ENCODE measurements around the gene NANOS2. TPM values are rescaled to one million over a fixed set of nuclear protein-coding genes. Genes with fewer than 3 reads are reported as not detected.
A peak's percentile ranks its signal among the peaks of the same experiment; 100 is the strongest.

The NANOS2 gene
- not detected for total RNA-seq

DNA sequence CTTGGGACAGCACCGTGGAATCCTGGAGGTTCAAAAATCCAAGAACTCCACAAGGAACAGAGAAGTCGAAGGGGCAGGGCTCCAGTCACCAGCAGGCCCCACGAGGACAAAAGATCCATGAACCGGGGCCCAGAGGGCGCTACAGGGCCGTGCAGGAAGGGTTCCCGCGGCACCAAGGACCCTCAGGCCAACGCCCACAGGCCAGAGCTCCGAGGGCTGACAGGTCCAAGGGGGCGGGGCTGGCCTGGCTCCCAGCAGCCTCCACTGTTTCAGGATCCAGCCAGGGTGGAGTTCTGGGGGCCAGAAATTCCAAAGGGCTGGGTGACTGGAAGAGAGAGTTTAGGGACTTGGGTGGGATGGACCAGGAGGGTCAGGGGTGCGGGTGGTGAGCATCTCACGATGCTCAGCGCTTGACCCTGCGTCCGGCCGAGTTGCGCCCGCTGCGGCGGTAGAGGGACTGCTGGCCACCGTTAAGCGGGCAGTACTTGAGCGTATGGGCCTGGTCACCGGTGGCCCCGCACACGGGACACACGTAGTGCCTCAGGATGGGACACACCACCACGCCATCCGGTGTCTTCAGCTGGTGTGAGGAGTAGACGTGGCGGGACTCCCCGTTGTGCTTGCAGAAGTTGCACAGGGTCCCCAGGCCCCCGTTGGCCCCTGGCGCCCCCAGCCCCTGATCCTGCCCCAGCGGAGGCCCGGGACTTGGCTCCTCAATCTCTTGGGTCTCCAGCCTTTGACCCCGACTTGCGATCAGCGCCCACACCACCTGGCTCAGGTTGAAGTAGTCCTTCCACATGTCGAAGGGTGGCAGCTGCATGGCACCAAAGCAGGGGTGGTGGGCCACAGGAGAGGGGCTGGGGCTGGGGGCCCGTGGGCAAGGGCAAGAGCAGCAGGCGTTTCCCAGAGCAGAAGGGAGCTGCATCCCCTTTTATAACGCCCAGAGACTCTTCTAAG lies at the start of gene NANOS2:
Gene NANOS2 (minus strand): TSS at position 905 of the 957 bp plus-strand sequence. CDS start 85 bp downstream, at position 820.
- TF ChIP-seq, protein P1, sequence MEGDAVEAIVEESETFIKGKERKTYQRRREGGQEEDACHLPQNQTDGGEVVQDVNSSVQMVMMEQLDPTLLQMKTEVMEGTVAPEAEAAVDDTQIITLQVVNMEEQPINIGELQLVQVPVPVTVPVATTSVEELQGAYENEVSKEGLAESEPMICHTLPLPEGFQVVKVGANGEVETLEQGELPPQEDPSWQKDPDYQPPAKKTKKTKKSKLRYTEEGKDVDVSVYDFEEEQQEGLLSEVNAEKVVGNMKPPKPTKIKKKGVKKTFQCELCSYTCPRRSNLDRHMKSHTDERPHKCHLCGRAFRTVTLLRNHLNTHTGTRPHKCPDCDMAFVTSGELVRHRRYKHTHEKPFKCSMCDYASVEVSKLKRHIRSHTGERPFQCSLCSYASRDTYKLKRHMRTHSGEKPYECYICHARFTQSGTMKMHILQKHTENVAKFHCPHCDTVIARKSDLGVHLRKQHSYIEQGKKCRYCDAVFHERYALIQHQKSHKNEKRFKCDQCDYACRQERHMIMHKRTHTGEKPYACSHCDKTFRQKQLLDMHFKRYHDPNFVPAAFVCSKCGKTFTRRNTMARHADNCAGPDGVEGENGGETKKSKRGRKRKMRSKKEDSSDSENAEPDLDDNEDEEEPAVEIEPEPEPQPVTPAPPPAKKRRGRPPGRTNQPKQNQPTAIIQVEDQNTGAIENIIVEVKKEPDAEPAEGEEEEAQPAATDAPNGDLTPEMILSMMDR (IDR thresholded peaks at IDR 0.05): peak in 1 of 2 donors; percentile 18
- H3K27me3 ChIP-seq: no peaks in the 10 kb centered on the region
- no peaks in the 10 kb centered on the region for H3K4me1 ChIP-seq
- no peaks in the 10 kb centered on the region for H3K9me3 ChIP-seq
- H3K4me3 ChIP-seq: no peak within 1 kb of the TSS
- no peak for DNase-seq (ENCODE audit: low spot score)
- no peaks in the 10 kb centered on the region for H3K36me3 ChIP-seq
- no peak within 1 kb of the TSS for H3K27ac ChIP-seq

- TF ChIP-seq, protein P1 (IDR thresholded peaks at IDR 0.05): no peak
- DNase-seq (ENCODE audit: low spot score): no peak
- no peak overlapping the region for H3K27ac ChIP-seq
- H3K4me1 ChIP-seq: peaks cover 0 to 10% of the 10 kb centered on the region in 2 donors
- H3K4me3 ChIP-seq: no peak overlapping the region
- no peaks in the 10 kb centered on the region for H3K9me3 ChIP-seq
- no peaks in the 10 kb centered on the region for H3K36me3 ChIP-seq
- H3K27me3 ChIP-seq: no peaks in the 10 kb centered on the region
Measured at GRCh38 chr19:45962021-45962420, 47.4 kb upstream of the NANOS2 start.

DNA sequence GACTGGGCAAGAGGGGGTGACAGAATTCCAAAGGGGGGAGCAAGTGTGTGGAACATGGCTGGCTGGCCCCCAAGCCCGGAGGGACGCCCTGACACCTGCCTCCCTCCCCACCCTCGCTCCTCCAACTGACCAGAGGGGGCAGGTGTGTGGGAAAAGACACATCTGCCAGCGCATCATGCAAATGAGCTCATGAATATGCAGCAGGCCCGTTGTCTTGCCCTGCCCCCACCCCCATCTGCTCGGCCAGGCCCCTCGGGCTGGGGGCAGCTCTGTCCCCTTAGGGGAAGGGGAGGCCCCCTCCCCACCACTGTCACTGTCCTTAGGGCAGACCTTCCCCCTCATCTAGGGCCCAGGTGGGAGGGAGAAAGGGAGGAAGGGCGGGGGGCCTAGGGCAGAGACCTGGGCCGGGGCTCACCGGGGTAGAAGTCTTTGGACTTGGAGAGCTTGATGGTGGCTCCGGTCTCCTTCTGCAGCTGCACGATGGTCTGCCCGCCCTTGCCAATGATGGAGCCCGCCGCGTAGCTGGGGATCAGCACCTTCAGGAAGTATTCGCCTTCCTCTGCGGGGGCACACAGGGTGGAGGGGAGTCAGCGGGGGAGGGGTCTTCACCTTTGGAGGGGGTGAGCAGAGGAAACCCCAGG lies 46.1 kb upstream of the NANOS2 start:
- H3K27me3 ChIP-seq: no peaks in the 10 kb centered on the region

DNA sequence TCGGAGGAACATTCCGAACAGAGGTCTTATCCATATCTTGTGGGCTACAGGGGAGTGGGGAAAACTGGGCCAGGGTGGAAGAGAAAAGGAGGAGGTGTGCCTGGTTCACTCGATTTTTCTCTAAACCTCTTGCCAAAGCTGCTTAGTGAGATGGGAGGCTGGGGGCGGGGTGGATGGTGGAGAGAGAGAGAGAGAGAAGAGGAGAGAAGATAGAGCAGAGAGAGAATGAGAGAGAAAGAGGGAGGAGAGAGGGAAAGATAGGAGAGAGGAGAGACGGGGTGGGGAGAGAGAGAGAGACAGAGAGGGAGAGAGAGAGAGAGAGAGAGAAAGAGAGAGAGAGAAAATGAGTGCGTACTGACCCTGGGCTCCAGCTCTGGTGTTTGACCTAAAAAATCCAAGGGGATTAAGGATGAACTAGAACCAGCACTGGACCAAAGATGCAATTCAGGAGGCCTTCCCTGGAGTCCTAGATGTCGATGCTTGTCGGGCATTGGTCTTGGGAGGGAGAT lies 45.0 kb upstream of the NANOS2 start:
- H3K27me3 ChIP-seq: no peaks in the 10 kb centered on the region
- H3K4me1 ChIP-seq: peaks cover 0 to 18% of the 10 kb centered on the region in 2 donors
- TF ChIP-seq, protein P1 (IDR thresholded peaks at IDR 0.05): no peak

More for the DNA sequence above, 46.1 kb upstream of the NANOS2 start:
- DNase-seq (ENCODE audit: low spot score): no peak
- no peaks in the 10 kb centered on the region for H3K9me3 ChIP-seq
- H3K27ac ChIP-seq: peak overlapping the region in 1 of 2 donors; percentile 16
- H3K4me1 ChIP-seq: peaks cover 0 to 11% of the 10 kb centered on the region in 2 donors
- TF ChIP-seq, protein P1 (IDR thresholded peaks at IDR 0.05): no peak
- H3K4me3 ChIP-seq: no peak overlapping the region
- H3K36me3 ChIP-seq: no peaks in the 10 kb centered on the region

DNA sequence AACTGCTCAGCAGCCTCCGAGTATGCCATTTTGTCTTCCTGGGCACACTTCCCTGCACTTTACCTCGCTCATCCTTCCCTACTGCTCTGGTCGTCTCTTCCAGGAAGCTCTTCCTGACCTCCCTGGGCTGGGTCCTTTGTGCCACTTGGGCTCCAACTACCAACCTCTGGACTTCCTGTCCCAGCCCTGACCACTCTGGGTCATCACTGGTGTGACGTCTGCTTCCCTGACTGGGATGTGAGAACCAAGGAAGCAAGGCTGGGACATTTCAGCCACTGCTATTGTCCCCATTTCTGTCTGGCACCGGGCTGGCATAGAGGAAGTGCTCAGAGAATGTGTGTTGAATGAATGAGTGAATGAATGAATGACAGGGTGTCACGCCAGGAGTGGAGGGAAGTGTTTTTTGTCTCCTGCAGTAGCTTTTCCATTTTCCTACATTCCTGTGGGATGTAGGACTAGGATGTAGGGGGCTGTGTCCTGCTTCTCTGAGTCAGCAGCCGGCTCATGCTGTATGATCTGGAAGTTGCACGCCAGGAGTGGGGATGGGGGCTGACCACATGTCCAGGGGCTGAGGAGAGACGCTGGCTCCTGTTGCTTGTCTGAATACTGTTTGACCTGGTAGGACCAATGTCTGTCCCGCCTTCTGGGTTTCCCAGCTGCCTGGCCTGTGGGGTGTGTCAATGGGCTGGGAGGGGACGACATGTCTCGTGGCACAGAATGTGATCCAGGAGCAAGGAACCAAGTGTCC lies 44.4 kb upstream of the NANOS2 start:
- Histone ChIP-seq H3K36me3 (no peaks in the 10 kb centered on the region), H3K27me3 (no peaks in the 10 kb centered on the region), H3K9me3 (no peaks in the 10 kb centered on the region), H3K4me3 (no peak overlapping the region), H3K4me1 (peaks cover 0 to 22% of the 10 kb centered on the region in 2 donors), H3K27ac (peak overlapping the region; percentile 11 to 40)
- no peak for DNase-seq (ENCODE audit: low spot score)
- TF ChIP-seq, protein P1 (IDR thresholded peaks at IDR 0.05): no peak

More for the DNA sequence above, 45.0 kb upstream of the NANOS2 start:
- H3K4me3 ChIP-seq: no peak overlapping the region
- H3K27ac ChIP-seq: peak overlapping the region; percentile 26 to 40
- no peaks in the 10 kb centered on the region for H3K36me3 ChIP-seq
- H3K9me3 ChIP-seq: no peaks in the 10 kb centered on the region
- DNase-seq (ENCODE audit: low spot score): no peak
